GM12892 (cell line): ENCODE results near the gene SMYD3.

ENCODE experiments used
- POLR2A ChIP-seq: IDR thresholded peaks from 2 replicates; pipeline ENCODE4 v1.6.1; 2011; ENCODE audit warnings: low read depth, low read length, control low read depth
- POLR2AphosphoS5 ChIP-seq: IDR thresholded peaks from 2 replicates; pipeline ENCODE4 v1.6.1; 2011; ENCODE audit warnings: low read depth, low read length, control low read depth

- TF ChIP-seq POLR2AphosphoS5 (no peak), POLR2A (no peak)
These were observed 30.8 kb upstream of the SMYD3 start for GRCh38 chr1:246537887-246538286.
